Progenitor cell of endocrine pancreas (in vitro differentiated cells): Measurements from ENCODE around the gene SFXN3. TPM values are rescaled to one million over a fixed set of nuclear protein-coding genes. Genes with fewer than 3 reads are reported as not detected.

Experiments used
- DNase-seq: peaks from one replicate; pipeline ENCODE4 v3.0.0; 2021; ENCODE audit warnings: low spot score; ENCODE audit not compliant: unreplicated experiment
- H3K27ac Mint-ChIP-seq: 2 replicates; pipeline ENCODE4 v1.8.0; 2021; ENCODE audit warnings: mild to moderate bottlenecking, moderate library complexity, mixed read lengths
- H3K27me3 Mint-ChIP-seq: 2 replicates; pipeline ENCODE4 v1.8.0; 2021; ENCODE audit warnings: mixed read lengths
- H3K36me3 Mint-ChIP-seq: 2 replicates; pipeline ENCODE4 v1.8.0; 2022; ENCODE audit warnings: mixed read lengths; ENCODE audit not compliant: insufficient read depth
- H3K4me1 Mint-ChIP-seq: 2 replicates; pipeline ENCODE4 v1.8.0; 2021; ENCODE audit warnings: low read depth, mixed read lengths
- H3K4me3 Mint-ChIP-seq: 2 replicates; pipeline ENCODE4 v1.8.0; 2021; ENCODE audit warnings: low read depth, mild to moderate bottlenecking, moderate library complexity, mixed read lengths
- H3K9me3 Mint-ChIP-seq: 2 replicates; pipeline ENCODE4 v1.8.0; 2021; ENCODE audit warnings: low read depth, mixed read lengths
- CTCF ChIP-seq: fragments of 200-600 bp; sonication (generic); IDR thresholded peaks from one replicate; pipeline ENCODE4 v1.5.0; 2021; ENCODE audit warnings: antibody characterized with exemption, mild to moderate bottlenecking; ENCODE audit not compliant: unreplicated experiment
- long read RNA-seq: library from polyadenylated mRNA; unstranded; transcript quantifications from one replicate; pipeline ENCODE4 v2.0.0, GENCODE V29; 2020
- total RNA-seq: library from RNA; stranded (reverse); gene quantifications from 2 replicates; pipeline ENCODE4 v1.2.1, GENCODE V29; 2021

SFXN3 gene
- total RNA-seq, result 4.4 and 6.1 TPM in 2 replicates
- long read RNA-seq, result 0 reads

GRCh38 chr10:101031128-101031795, at the start of gene SFXN3, which contains the start of gene PDZD7:
Gene SFXN3 (plus strand): TSS chr10:101031234. CDS start chr10:101034695, 3,461 bp downstream.
Gene PDZD7 (minus strand): TSS chr10:101031129. CDS start chr10:101030219, 910 bp downstream.
- Mint-ChIP-seq H3K27ac (peak within 1 kb of the TSS; percentile 51), H3K4me3 (peak within 1 kb of the TSS; percentile 69), H3K9me3 (no peaks in the 10 kb centered on the region), H3K27me3 (peaks cover 68% of the 10 kb centered on the region), H3K4me1 (peaks cover 24% of the 10 kb centered on the region), H3K36me3 (no peaks in the 10 kb centered on the region)
- no peak for TF ChIP-seq CTCF
- peak; percentile 88 for DNase-seq

GRCh38 chr10:100982916-100983830, 47.9 kb upstream of the SFXN3 start:
- Mint-ChIP-seq H3K27ac (peak overlapping the region; percentile 46), H3K27me3 (no peaks in the 10 kb centered on the region), H3K4me3 (no peak overlapping the region), H3K36me3 (peaks cover 15% of the 10 kb centered on the region), H3K9me3 (no peaks in the 10 kb centered on the region), H3K4me1 (peaks cover 15% of the 10 kb centered on the region)
- no peak for DNase-seq
- TF ChIP-seq CTCF, result no peak

GRCh38 chr10:100983868-100984671, 47.0 kb upstream of the SFXN3 start:
- H3K4me3 Mint-ChIP-seq, result no peak overlapping the region
- peaks cover 14% of the 10 kb centered on the region for H3K36me3 Mint-ChIP-seq
- peaks cover 15% of the 10 kb centered on the region for H3K4me1 Mint-ChIP-seq
- H3K27me3 Mint-ChIP-seq, result no peaks in the 10 kb centered on the region
- no peak overlapping the region for H3K27ac Mint-ChIP-seq
- DNase-seq, result no peak
- TF ChIP-seq CTCF, result no peak
- no peaks in the 10 kb centered on the region for H3K9me3 Mint-ChIP-seq

GRCh38 chr10:100984672-100985177, 46.3 kb upstream of the SFXN3 start:
- Mint-ChIP-seq H3K27me3 (no peaks in the 10 kb centered on the region), H3K27ac (peak overlapping the region; percentile 43), H3K36me3 (peaks cover 14% of the 10 kb centered on the region), H3K4me3 (no peak overlapping the region), H3K9me3 (no peaks in the 10 kb centered on the region), H3K4me1 (peaks cover 15% of the 10 kb centered on the region)
- DNase-seq, result no peak
- no peak for TF ChIP-seq CTCF
